ENCODE results near the gene ABHD11.
A peak's percentile ranks its signal among the peaks of the same experiment; 100 is the strongest.

The ABHD11 gene

DNA sequence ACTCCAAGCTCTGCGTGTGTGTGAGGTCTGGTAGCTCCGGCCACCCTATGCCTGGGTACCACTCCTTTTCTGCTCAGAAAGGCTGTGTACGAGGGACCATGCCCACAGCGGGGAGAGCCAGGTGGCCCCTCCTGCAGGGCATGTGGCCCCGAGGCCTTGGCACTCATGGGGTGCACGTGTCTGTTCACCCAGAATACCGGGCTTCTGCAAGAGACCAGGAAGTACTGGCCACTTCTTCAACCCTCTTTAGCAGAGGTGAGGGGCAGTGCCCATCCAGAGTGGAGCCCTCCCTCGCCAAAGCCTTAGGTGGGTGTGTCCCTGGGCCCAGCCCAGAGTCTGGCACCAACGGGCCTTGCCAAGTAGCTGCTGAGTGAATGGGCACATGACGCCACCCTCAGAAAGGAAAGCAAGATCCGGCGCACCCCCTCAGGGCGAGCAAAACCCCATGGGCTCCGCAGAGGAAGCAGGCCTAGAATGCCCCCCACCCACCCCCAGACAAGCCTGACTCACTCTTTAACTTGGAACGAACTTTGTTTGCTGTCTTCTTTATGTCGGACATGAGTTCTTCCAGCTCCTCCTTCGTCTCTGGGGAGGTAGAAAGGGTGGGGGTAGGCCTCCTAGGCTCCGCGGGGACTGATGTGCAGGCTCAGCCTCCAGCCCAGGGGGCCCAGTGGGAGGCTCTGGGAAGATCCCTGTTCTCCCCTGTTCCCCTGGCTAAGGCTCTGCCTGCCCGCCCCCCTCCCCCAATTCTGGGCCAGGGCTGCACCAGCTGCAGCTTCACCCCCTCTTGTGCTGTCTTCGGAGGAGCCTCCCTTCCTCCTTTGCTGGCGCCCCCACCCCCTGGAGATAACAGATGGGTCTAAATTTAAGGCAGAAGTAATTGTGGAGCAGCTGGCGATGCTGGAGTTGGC, 33.7 kb downstream of the ABHD11 start:
- no peak for DNase-seq
- Histone ChIP-seq H3K4me1 (peaks cover 14% of the 10 kb centered on the region), H3K9me3 (no peaks in the 10 kb centered on the region), H3K27me3 (no peaks in the 10 kb centered on the region), H3K4me3 (ENCODE audit: low read depth, low read length) (peak overlapping the region; percentile 36; the same call in 1 of the 2 replicates), H3K36me3 (peaks cover 6% of the 10 kb centered on the region; the same call in 1 of the 2 replicates)
- TF ChIP-seq, protein P1, sequence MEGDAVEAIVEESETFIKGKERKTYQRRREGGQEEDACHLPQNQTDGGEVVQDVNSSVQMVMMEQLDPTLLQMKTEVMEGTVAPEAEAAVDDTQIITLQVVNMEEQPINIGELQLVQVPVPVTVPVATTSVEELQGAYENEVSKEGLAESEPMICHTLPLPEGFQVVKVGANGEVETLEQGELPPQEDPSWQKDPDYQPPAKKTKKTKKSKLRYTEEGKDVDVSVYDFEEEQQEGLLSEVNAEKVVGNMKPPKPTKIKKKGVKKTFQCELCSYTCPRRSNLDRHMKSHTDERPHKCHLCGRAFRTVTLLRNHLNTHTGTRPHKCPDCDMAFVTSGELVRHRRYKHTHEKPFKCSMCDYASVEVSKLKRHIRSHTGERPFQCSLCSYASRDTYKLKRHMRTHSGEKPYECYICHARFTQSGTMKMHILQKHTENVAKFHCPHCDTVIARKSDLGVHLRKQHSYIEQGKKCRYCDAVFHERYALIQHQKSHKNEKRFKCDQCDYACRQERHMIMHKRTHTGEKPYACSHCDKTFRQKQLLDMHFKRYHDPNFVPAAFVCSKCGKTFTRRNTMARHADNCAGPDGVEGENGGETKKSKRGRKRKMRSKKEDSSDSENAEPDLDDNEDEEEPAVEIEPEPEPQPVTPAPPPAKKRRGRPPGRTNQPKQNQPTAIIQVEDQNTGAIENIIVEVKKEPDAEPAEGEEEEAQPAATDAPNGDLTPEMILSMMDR (IDR thresholded peaks at IDR 0.05; ENCODE audit: low read depth, low read length), result no peak

- peak overlapping the region; percentile 36 for H3K4me3 ChIP-seq (ENCODE audit: low read depth, low read length)
- H3K4me1 ChIP-seq, result peaks cover 14% of the 10 kb centered on the region
- TF ChIP-seq, protein P1 (IDR thresholded peaks at IDR 0.05; ENCODE audit: low read depth, low read length), result no peak
- DNase-seq, result peak; percentile 90
- no peaks in the 10 kb centered on the region for H3K27me3 ChIP-seq
- H3K36me3 ChIP-seq, result peaks cover 14% of the 10 kb centered on the region
- H3K9me3 ChIP-seq, result no peaks in the 10 kb centered on the region
Observed at GRCh38 chr7:73703757-73704639, 34.6 kb downstream of the ABHD11 start.

- no peak for DNase-seq
- Histone ChIP-seq H3K36me3 (peaks cover 22% of the 10 kb centered on the region), H3K4me1 (peaks cover 14% of the 10 kb centered on the region), H3K9me3 (no peaks in the 10 kb centered on the region), H3K27me3 (no peaks in the 10 kb centered on the region), H3K4me3 (ENCODE audit: low read depth, low read length) (peak overlapping the region; percentile 34)
- TF ChIP-seq, protein P1 (IDR thresholded peaks at IDR 0.05; ENCODE audit: low read depth, low read length), result no peak
Observed at GRCh38 chr7:73703225-73703624, 35.4 kb downstream of the ABHD11 start.

- H3K9me3 ChIP-seq, result no peaks in the 10 kb centered on the region
- no peak for DNase-seq
- TF ChIP-seq, protein P1 (IDR thresholded peaks at IDR 0.05; ENCODE audit: low read depth, low read length), result no peak
- H3K27me3 ChIP-seq, result no peaks in the 10 kb centered on the region
- H3K4me3 ChIP-seq (ENCODE audit: low read depth, low read length), result no peak overlapping the region
- H3K4me1 ChIP-seq, result peaks cover 14% of the 10 kb centered on the region
- peaks cover 23% of the 10 kb centered on the region for H3K36me3 ChIP-seq
Observed at GRCh38 chr7:73702665-73703064, 35.9 kb downstream of the ABHD11 start.

DNA sequence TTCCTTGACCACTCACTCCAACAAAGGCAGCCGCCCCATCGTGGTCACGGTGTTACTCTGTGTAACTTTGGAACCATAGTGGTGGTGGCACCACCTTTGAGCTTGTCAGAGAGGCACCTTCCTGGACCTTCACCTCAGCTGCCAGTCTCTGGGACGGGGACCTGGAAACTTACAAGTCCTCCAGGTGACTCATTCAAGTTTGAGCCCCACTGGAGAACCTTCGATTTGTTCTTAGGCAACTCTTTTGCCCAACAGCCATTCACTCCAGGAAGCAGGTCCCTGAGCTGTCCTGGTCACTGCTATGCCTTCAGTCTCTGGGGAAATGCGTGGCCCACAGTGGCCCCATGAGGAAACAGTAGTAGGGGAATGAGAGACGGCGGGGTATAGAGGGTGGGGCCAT, 36.4 kb downstream of the ABHD11 start:
- Histone ChIP-seq H3K4me3 (ENCODE audit: low read depth, low read length) (no peak overlapping the region), H3K36me3 (peaks cover 27% of the 10 kb centered on the region), H3K9me3 (no peaks in the 10 kb centered on the region), H3K27me3 (no peaks in the 10 kb centered on the region), H3K4me1 (peaks cover 14% of the 10 kb centered on the region)
- TF ChIP-seq, protein P1 (IDR thresholded peaks at IDR 0.05; ENCODE audit: low read depth, low read length), result no peak
- no peak for DNase-seq

All from BE2C (cell line).